Astrocyte (in vitro differentiated cells and primary cell): Measurements from ENCODE around the gene ABCB8. TPM values are rescaled to one million over a fixed set of nuclear protein-coding genes. Genes with fewer than 3 reads are reported as not detected.

Source experiments
- DNase-seq: peaks from one replicate; pipeline ENCODE4 v3.0.0-alpha.2; 2010; ENCODE audit warnings: low read depth
- FAIRE-seq: peaks from 2 replicates; lab custom pipeline; 2011; peaks lifted over from hg19 to GRCh38; lab: Jason Lieb, UNC
- H2AFZ ChIP-seq: 2 replicates; pipeline ENCODE4 v1.6.0; 2012; ENCODE audit warnings: low read depth, low read length, inconsistent platforms
- H3K27ac ChIP-seq: 2 replicates; pipeline ENCODE4 v1.5.1; 2011; ENCODE audit warnings: low read depth, low read length, inconsistent platforms
- H3K27me3 ChIP-seq: 2 replicates; pipeline ENCODE4 v1.6.0; 2011; ENCODE audit warnings: low read length, inconsistent platforms; ENCODE audit not compliant: insufficient read depth
- H3K36me3 ChIP-seq: 2 replicates; pipeline ENCODE4 v1.5.1; 2011; ENCODE audit warnings: low read length, inconsistent platforms; ENCODE audit not compliant: insufficient read depth
- H3K4me1 ChIP-seq: 2 replicates; pipeline ENCODE4 v1.5.1; 2011; ENCODE audit warnings: low read length, inconsistent platforms; ENCODE audit not compliant: insufficient read depth
- H3K4me2 ChIP-seq: 2 replicates; pipeline ENCODE4 v1.6.0; 2012; ENCODE audit warnings: low read length, inconsistent platforms
- H3K4me3 ChIP-seq: 2 replicates; pipeline ENCODE4 v1.5.1; 2011; ENCODE audit warnings: low read depth, mild to moderate bottlenecking, low read length, inconsistent platforms; ENCODE audit not compliant: insufficient read depth
- H3K79me2 ChIP-seq: 2 replicates; pipeline ENCODE4 v1.6.0; 2012; ENCODE audit warnings: mild to moderate bottlenecking, low read length, inconsistent platforms; ENCODE audit not compliant: insufficient read depth
- H3K9ac ChIP-seq: 2 replicates; pipeline ENCODE4 v1.6.0; 2012; ENCODE audit warnings: mild to moderate bottlenecking, low read length, inconsistent platforms
- H3K9me3 ChIP-seq: 2 replicates; pipeline ENCODE4 v1.5.1; 2012; ENCODE audit warnings: low read depth, mild to moderate bottlenecking, low read length, inconsistent platforms; ENCODE audit not compliant: insufficient read depth
- H4K20me1 ChIP-seq: 2 replicates; pipeline ENCODE4 v1.6.0; 2012; ENCODE audit warnings: low read length, inconsistent platforms; ENCODE audit not compliant: insufficient read depth
- H3K27ac Mint-ChIP-seq: one replicate; pipeline ENCODE4 v1.8.0; 2021; ENCODE audit warnings: mild to moderate bottlenecking, mixed read lengths; ENCODE audit not compliant: unreplicated experiment
- H3K27me3 Mint-ChIP-seq: one replicate; pipeline ENCODE4 v1.8.0; 2021; ENCODE audit warnings: low read depth, mixed read lengths; ENCODE audit not compliant: unreplicated experiment
- H3K36me3 Mint-ChIP-seq: one replicate; pipeline ENCODE4 v1.8.0; 2021; ENCODE audit warnings: low read depth, mixed read lengths; ENCODE audit not compliant: unreplicated experiment
- H3K4me1 Mint-ChIP-seq: one replicate; pipeline ENCODE4 v1.8.0; 2021; ENCODE audit warnings: low read depth, mixed read lengths; ENCODE audit not compliant: unreplicated experiment
- H3K4me3 Mint-ChIP-seq: one replicate; pipeline ENCODE4 v1.8.0; 2021; ENCODE audit warnings: mild to moderate bottlenecking, moderate library complexity, mixed read lengths; ENCODE audit not compliant: unreplicated experiment
- H3K9me3 Mint-ChIP-seq: one replicate; pipeline ENCODE4 v1.8.0; 2021; ENCODE audit warnings: mild to moderate bottlenecking, mixed read lengths; ENCODE audit not compliant: unreplicated experiment
- EZH2 ChIP-seq: IDR thresholded peaks from 2 replicates; pipeline ENCODE4 v1.6.1; 2012; ENCODE audit warnings: mild to moderate bottlenecking, low read length, inconsistent platforms; ENCODE audit not compliant: insufficient read depth
- total RNA-seq: library from RNA; stranded (reverse); gene quantifications from 2 replicates; pipeline ENCODE4 v1.2.1, GENCODE V29; 2021
- TF ChIP-seq, protein P1 (sequence below): IDR thresholded peaks from 2 replicates; pipeline ENCODE4 v1.5.1; 2011; ENCODE audit warnings: low read depth, mild to moderate bottlenecking, inconsistent platforms, low read length, moderate library complexity; ENCODE audit not compliant: insufficient read depth

The ABCB8 gene
- total RNA-seq, 1 donor from 2014 or later = 53.3 TPM

- no peaks in the 10 kb centered on the region for H3K9me3 ChIP-seq
- TF ChIP-seq, protein P1, sequence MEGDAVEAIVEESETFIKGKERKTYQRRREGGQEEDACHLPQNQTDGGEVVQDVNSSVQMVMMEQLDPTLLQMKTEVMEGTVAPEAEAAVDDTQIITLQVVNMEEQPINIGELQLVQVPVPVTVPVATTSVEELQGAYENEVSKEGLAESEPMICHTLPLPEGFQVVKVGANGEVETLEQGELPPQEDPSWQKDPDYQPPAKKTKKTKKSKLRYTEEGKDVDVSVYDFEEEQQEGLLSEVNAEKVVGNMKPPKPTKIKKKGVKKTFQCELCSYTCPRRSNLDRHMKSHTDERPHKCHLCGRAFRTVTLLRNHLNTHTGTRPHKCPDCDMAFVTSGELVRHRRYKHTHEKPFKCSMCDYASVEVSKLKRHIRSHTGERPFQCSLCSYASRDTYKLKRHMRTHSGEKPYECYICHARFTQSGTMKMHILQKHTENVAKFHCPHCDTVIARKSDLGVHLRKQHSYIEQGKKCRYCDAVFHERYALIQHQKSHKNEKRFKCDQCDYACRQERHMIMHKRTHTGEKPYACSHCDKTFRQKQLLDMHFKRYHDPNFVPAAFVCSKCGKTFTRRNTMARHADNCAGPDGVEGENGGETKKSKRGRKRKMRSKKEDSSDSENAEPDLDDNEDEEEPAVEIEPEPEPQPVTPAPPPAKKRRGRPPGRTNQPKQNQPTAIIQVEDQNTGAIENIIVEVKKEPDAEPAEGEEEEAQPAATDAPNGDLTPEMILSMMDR = no peak
- TF ChIP-seq EZH2 = no peak
- Mint-ChIP-seq H3K27me3 (no peaks in the 10 kb centered on the region), H3K9me3 (no peaks in the 10 kb centered on the region), H3K36me3 (peaks cover 14% of the 10 kb centered on the region), H3K4me3 (no peak overlapping the region), H3K4me1 (peaks cover 11% of the 10 kb centered on the region), H3K27ac (peak overlapping the region; percentile 47)
- peaks cover 14% of the 10 kb centered on the region for H3K4me1 ChIP-seq
- no peaks in the 10 kb centered on the region for H3K27me3 ChIP-seq
- H2AFZ ChIP-seq = no peak overlapping the region
- H3K79me2 ChIP-seq = peaks cover 25% of the 10 kb centered on the region
- FAIRE-seq (no peak), DNase-seq (no peak)
- H3K4me2 ChIP-seq = no peak overlapping the region
- H3K36me3 ChIP-seq = peaks cover 21% of the 10 kb centered on the region
- H4K20me1 ChIP-seq = peaks cover 57% of the 10 kb centered on the region
- H3K27ac ChIP-seq = no peak overlapping the region
- H3K9ac ChIP-seq = no peak overlapping the region
- no peak overlapping the region for H3K4me3 ChIP-seq
Measured at GRCh38 chr7:151074817-151075661, 46.8 kb downstream of the ABCB8 start.

DNA sequence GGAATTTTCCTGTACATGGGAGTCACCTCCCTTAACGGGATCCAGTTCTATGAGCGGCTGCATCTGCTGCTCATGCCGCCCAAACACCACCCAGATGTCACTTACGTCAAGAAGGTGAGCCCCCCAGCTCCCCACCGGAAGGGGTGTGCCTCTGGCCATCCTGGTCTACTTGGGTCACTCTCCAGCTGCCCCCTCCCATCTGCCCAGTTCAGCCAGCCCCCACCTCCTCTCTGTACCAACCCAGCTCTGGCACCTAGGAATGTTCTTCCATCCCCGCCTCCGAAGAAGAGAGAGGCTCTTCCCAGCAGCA, 47.4 kb downstream of the ABCB8 start:
- no peaks in the 10 kb centered on the region for H3K9me3 Mint-ChIP-seq
- no peak for DNase-seq
- Histone ChIP-seq H2AFZ (no peak overlapping the region), H3K79me2 (peaks cover 31% of the 10 kb centered on the region), H3K27ac (no peak overlapping the region), H3K4me1 (peaks cover 14% of the 10 kb centered on the region), H3K9ac (no peak overlapping the region), H4K20me1 (peaks cover 56% of the 10 kb centered on the region), H3K4me2 (no peak overlapping the region), H3K36me3 (peaks cover 21% of the 10 kb centered on the region), H3K4me3 (no peak overlapping the region), H3K27me3 (no peaks in the 10 kb centered on the region), H3K9me3 (no peaks in the 10 kb centered on the region)
- TF ChIP-seq, protein P1 = no peak
- no peak for TF ChIP-seq EZH2
- peaks cover 11% of the 10 kb centered on the region for H3K4me1 Mint-ChIP-seq
- FAIRE-seq = no peak
- H3K27me3 Mint-ChIP-seq = no peaks in the 10 kb centered on the region
- peaks cover 14% of the 10 kb centered on the region for H3K36me3 Mint-ChIP-seq
- H3K27ac Mint-ChIP-seq = no peak overlapping the region
- H3K4me3 Mint-ChIP-seq = no peak overlapping the region

DNA sequence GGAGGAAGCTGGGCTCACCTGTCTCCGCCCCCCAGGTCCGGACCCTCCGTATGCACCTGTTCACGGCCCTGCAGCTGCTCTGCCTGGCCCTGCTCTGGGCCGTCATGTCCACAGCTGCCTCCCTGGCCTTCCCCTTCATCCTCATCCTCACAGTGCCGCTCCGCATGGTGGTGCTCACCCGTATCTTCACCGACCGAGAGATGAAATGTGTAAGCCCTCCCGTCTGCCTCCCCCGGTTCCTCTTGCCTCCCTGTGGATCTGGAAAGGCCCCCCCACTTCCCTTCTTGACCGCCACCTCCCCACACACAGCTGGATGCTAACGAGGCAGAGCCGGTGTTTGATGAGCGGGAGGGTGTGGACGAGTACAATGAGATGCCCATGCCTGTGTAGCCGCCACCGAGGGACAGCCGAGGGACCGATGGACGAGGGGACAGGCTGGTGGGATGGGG, 47.8 kb downstream of the ABCB8 start:
- DNase-seq = no peak
- H3K36me3 ChIP-seq = peaks cover 21% of the 10 kb centered on the region
- H3K4me1 ChIP-seq = peaks cover 17% of the 10 kb centered on the region
- H3K9me3 ChIP-seq = no peaks in the 10 kb centered on the region
- no peak overlapping the region for H3K27ac Mint-ChIP-seq
- H3K27me3 ChIP-seq = no peaks in the 10 kb centered on the region
- H3K79me2 ChIP-seq = peaks cover 31% of the 10 kb centered on the region
- no peaks in the 10 kb centered on the region for H3K27me3 Mint-ChIP-seq
- H3K4me3 ChIP-seq = no peak overlapping the region
- H3K9me3 Mint-ChIP-seq = no peaks in the 10 kb centered on the region
- peaks cover 14% of the 10 kb centered on the region for H3K36me3 Mint-ChIP-seq
- TF ChIP-seq, protein P1 = no peak
- no peak for TF ChIP-seq EZH2
- H3K27ac ChIP-seq = no peak overlapping the region
- H3K9ac ChIP-seq = no peak overlapping the region
- H3K4me2 ChIP-seq = no peak overlapping the region
- H4K20me1 ChIP-seq = peaks cover 56% of the 10 kb centered on the region
- H3K4me1 Mint-ChIP-seq = peaks cover 11% of the 10 kb centered on the region
- peak overlapping the region; percentile 45 for H3K4me3 Mint-ChIP-seq
- H2AFZ ChIP-seq = no peak overlapping the region
- no peak for FAIRE-seq
